ENCODE results near the gene CINP.

GRCh38 chr14:102345232-102345631 lies 17.5 kb downstream of the CINP start:
- TF ChIP-seq CTCF (conservative IDR thresholded peaks at IDR 0.05 in 1 of 2, IDR thresholded peaks at IDR 0.05 in 1 of 2; ENCODE audit: extremely low read depth in 1 of 2, insufficient read depth in 1 of 2, low read depth in 1 of 2, low read length in 2 of 2), result no peak
- TF ChIP-seq EZH2 (IDR thresholded peaks at IDR 0.05; ENCODE audit: borderline replicate concordance, low read length), result no peak
